Neural progenitor cell (in vitro differentiated cells): ENCODE measurements around the gene AQP12B. TPM values are rescaled to one million over a fixed set of nuclear protein-coding genes. Genes with fewer than 3 reads are reported as not detected.

Experiments
- DNase-seq: peaks from one replicate; pipeline ENCODE4 v3.0.0-alpha.2; 2016; ENCODE audit warnings: low spot score
- H2AFZ ChIP-seq: fragments of 200-600 bp; sonication (generic); replicated peaks from 2 replicates; pipeline ENCODE4 v1.6.1; 2016; ENCODE audit warnings: antibody characterized with exemption
- H3F3A ChIP-seq: fragments of 200-600 bp; sonication (generic); 2 replicates; pipeline ENCODE4 v1.6.1; 2016; ENCODE audit warnings: antibody characterized with exemption, low read depth
- H3K27ac ChIP-seq: fragments of 200-600 bp; sonication (generic); 2 replicates; pipeline ENCODE4 v1.5.1; 2016; ENCODE audit warnings: mild to moderate bottlenecking
- H3K27me3 ChIP-seq: fragments of 200-600 bp; sonication (generic); 2 replicates; pipeline ENCODE4 v1.6.1; 2016; ENCODE audit warnings: mild to moderate bottlenecking, moderate library complexity
- H3K36me3 ChIP-seq: fragments of 200-600 bp; sonication (generic); 2 replicates; pipeline ENCODE4 v1.5.1; 2016
- H3K4me1 ChIP-seq: fragments of 200-600 bp; sonication (generic); 2 replicates; pipeline ENCODE4 v1.6.1; 2016; ENCODE audit warnings: mixed run types
- H3K4me2 ChIP-seq: fragments of 200-600 bp; sonication (generic); 2 replicates; pipeline ENCODE4 v1.6.1; 2016
- H3K4me3 ChIP-seq: fragments of 200-600 bp; sonication (generic); 2 replicates; pipeline ENCODE4 v1.5.1; 2016
- H3K79me2 ChIP-seq: fragments of 200-600 bp; sonication (generic); 2 replicates; pipeline ENCODE4 v1.6.1; 2016; ENCODE audit warnings: low read depth
- H3K9ac ChIP-seq: fragments of 200-600 bp; sonication (generic); 2 replicates; pipeline ENCODE4 v1.6.1; 2016
- H3K9me3 ChIP-seq: fragments of 200-600 bp; sonication (generic); 2 replicates; pipeline ENCODE4 v1.5.1; 2016; ENCODE audit warnings: low read depth
- H4K20me1 ChIP-seq: fragments of 200-600 bp; sonication (generic); 2 replicates; pipeline ENCODE4 v1.6.1; 2016; ENCODE audit warnings: low read depth
- H3K27ac Mint-ChIP-seq: 3 replicates; pipeline ENCODE4 v1.8.0; 2021; ENCODE audit warnings: mixed read lengths
- H3K27me3 Mint-ChIP-seq: 2 replicates; pipeline ENCODE4 v1.8.0; 2022; ENCODE audit warnings: low read depth, mild to moderate bottlenecking, inconsistent platforms, moderate library complexity, mixed read lengths; ENCODE audit not compliant: insufficient read depth
- H3K36me3 Mint-ChIP-seq: 3 replicates; pipeline ENCODE4 v1.8.0; 2021; ENCODE audit warnings: mixed read lengths
- H3K4me1 Mint-ChIP-seq: 3 replicates; pipeline ENCODE4 v1.8.0; 2021; ENCODE audit warnings: mixed read lengths
- H3K4me3 Mint-ChIP-seq: 3 replicates; pipeline ENCODE4 v1.8.0; 2021; ENCODE audit warnings: mild to moderate bottlenecking, moderate library complexity, mixed read lengths
- H3K9me3 Mint-ChIP-seq: 3 replicates; pipeline ENCODE4 v1.8.0; 2020; ENCODE audit warnings: mixed read lengths
- CTCF ChIP-seq: fragments of 200-600 bp; sonication (generic); IDR thresholded peaks from 2 replicates; pipeline ENCODE4 v1.5.1; 2017; ENCODE audit warnings: antibody characterized with exemption, mild to moderate bottlenecking
- EZH2 ChIP-seq: fragments of 200-600 bp; sonication (generic); IDR thresholded peaks from 2 replicates; pipeline ENCODE4 v1.6.1; 2017; ENCODE audit warnings: antibody characterized with exemption, mild to moderate bottlenecking, moderate library complexity
- EZH2phosphoT487 ChIP-seq: fragments of 200-600 bp; sonication (generic); IDR thresholded peaks from 2 replicates; pipeline ENCODE4 v1.6.1; 2017; ENCODE audit warnings: antibody characterized with exemption
- total RNA-seq: library from RNA; depleted of rRNA; stranded (reverse); fragments of >200 nt; gene quantifications from 2 replicates; pipeline ENCODE4 v1.2.3, GENCODE V29; 2015; ENCODE audit warnings: low replicate concordance

The AQP12B gene
- total RNA-seq, 1 donor from 2014 or later = not detected

GRCh38 chr2:240717681-240718581, 35.2 kb upstream of the AQP12B start:
- no peaks in the 10 kb centered on the region for H3K36me3 Mint-ChIP-seq
- Histone ChIP-seq H3K4me3 (no peak overlapping the region), H3K36me3 (no peaks in the 10 kb centered on the region), H2AFZ (no peak overlapping the region), H3K79me2 (no peaks in the 10 kb centered on the region), H4K20me1 (no peaks in the 10 kb centered on the region), H3K27me3 (no peaks in the 10 kb centered on the region), H3K4me1 (no peaks in the 10 kb centered on the region), H3K27ac (no peak overlapping the region), H3F3A (no peaks in the 10 kb centered on the region), H3K9me3 (no peaks in the 10 kb centered on the region), H3K9ac (no peak overlapping the region), H3K4me2 (no peak overlapping the region)
- H3K27me3 Mint-ChIP-seq = peaks cover 5% of the 10 kb centered on the region
- H3K9me3 Mint-ChIP-seq = no peaks in the 10 kb centered on the region
- no peak for DNase-seq
- no peak overlapping the region for H3K27ac Mint-ChIP-seq
- no peak overlapping the region for H3K4me3 Mint-ChIP-seq
- peaks cover 2% of the 10 kb centered on the region for H3K4me1 Mint-ChIP-seq
- TF ChIP-seq EZH2 (no peak), EZH2phosphoT487 (no peak), CTCF (no peak)

- Histone ChIP-seq H3K9me3 (no peaks in the 10 kb centered on the region), H3K4me3 (no peak overlapping the region), H4K20me1 (no peaks in the 10 kb centered on the region), H3K27me3 (no peaks in the 10 kb centered on the region), H3K4me1 (no peaks in the 10 kb centered on the region), H3K27ac (no peak overlapping the region), H3K4me2 (no peak overlapping the region), H3F3A (no peaks in the 10 kb centered on the region), H3K79me2 (no peaks in the 10 kb centered on the region), H2AFZ (no peak overlapping the region), H3K36me3 (no peaks in the 10 kb centered on the region), H3K9ac (no peak overlapping the region)
- H3K27me3 Mint-ChIP-seq = peaks cover 5% of the 10 kb centered on the region
- no peak overlapping the region for H3K27ac Mint-ChIP-seq
- no peak overlapping the region for H3K4me3 Mint-ChIP-seq
- no peak for DNase-seq
- H3K36me3 Mint-ChIP-seq = no peaks in the 10 kb centered on the region
- H3K9me3 Mint-ChIP-seq = no peaks in the 10 kb centered on the region
- TF ChIP-seq EZH2 = no peak
- TF ChIP-seq CTCF = no peak
- no peak for TF ChIP-seq EZH2phosphoT487
- H3K4me1 Mint-ChIP-seq = peaks cover 2% of the 10 kb centered on the region
Observed at GRCh38 chr2:240717181-240717641, 34.5 kb upstream of the AQP12B start.

GRCh38 chr2:240716130-240716798, 33.6 kb upstream of the AQP12B start:
- no peak overlapping the region for H3K9ac ChIP-seq
- no peaks in the 10 kb centered on the region for H4K20me1 ChIP-seq
- no peaks in the 10 kb centered on the region for H3K9me3 Mint-ChIP-seq
- no peak overlapping the region for H3K27ac ChIP-seq
- H2AFZ ChIP-seq = no peak overlapping the region
- no peaks in the 10 kb centered on the region for H3K4me1 ChIP-seq
- H3K4me2 ChIP-seq = no peak overlapping the region
- H3K4me3 ChIP-seq = no peak overlapping the region
- no peak for DNase-seq
- no peaks in the 10 kb centered on the region for H3F3A ChIP-seq
- H3K4me3 Mint-ChIP-seq = no peak overlapping the region
- no peaks in the 10 kb centered on the region for H3K27me3 ChIP-seq
- no peaks in the 10 kb centered on the region for H3K9me3 ChIP-seq
- no peaks in the 10 kb centered on the region for H3K79me2 ChIP-seq
- H3K4me1 Mint-ChIP-seq = peaks cover 2% of the 10 kb centered on the region
- no peaks in the 10 kb centered on the region for H3K36me3 ChIP-seq
- peaks cover 5% of the 10 kb centered on the region for H3K27me3 Mint-ChIP-seq
- H3K36me3 Mint-ChIP-seq = no peaks in the 10 kb centered on the region
- TF ChIP-seq CTCF (no peak), EZH2 (no peak), EZH2phosphoT487 (no peak)
- H3K27ac Mint-ChIP-seq = peak overlapping the region; percentile 72
